Dermis microvascular lymphatic vessel endothelial cell (primary cell): ENCODE measurements around the gene KATNAL1. TPM values are rescaled to one million over a fixed set of nuclear protein-coding genes. Genes with fewer than 3 reads are reported as not detected.

Source experiments
- DNase-seq, 2 donors: peaks; one replicate each; pipeline versions ENCODE4 v3.0.0 to v3.0.0-alpha.2; 2010; ENCODE audit warnings: low read depth in 2 of 2
- total RNA-seq: library from RNA; depleted of rRNA; stranded (reverse); fragments of >200 nt; gene quantifications from 2 replicates; pipeline ENCODE4 v1.2.1, GENCODE V29; 2014

Gene KATNAL1
- total RNA-seq, 1 donor from 2014 or later, result 9.1 TPM

DNA sequence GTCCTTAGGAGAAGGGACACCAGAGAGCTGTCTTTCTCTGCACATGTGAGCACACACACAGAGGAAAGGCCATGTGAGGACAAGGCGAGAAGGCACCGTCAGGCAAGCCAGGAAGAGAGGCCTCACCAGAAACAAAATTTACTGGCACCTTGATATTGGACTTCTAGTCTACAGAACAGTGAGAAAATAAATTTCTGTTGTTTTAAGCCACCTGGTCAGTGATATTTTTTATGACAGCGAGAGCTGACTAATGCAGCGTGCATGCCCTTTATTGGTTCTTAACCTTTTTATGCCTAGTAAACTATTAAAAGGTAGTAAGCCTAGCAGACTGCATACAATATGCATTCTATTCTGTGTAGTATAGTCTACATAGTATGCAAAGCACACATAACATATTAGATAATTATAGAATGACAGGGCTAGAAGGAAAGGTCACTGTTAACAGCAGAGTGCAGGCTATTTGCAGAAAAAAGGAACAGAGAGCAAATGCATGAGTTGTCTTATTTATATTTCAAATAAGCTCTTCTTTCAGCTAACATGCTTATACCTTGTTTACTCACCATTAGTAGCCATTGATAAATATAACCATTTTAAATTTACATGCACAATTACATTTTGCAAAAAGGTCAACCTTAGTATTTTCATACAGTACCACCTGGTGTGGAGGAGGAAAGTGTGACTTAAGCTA is 25.2 kb upstream of the KATNAL1 start:
- DNase-seq, result no peak

DNA sequence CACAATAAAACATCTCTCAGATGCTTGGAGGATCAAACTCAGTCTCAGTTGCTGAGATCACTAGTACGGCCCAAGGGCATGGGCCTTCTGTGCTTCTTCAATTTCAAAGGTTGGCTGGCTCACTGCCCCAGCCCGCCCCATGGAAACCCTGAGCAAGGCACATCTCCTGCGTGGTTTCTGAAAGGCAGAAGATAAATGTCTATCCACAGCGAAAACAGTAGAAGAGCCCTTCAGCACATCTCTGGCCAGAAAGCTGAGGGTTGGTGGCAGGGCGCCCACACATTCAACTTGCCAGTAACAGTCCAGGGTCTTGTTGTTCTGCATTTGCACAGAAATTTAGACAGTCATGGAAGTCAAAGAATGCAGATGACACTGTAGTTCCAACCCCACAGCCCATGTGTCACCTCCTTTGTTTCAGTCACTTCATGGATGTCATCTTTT is 24.0 kb upstream of the KATNAL1 start:
- no peak for DNase-seq

DNA sequence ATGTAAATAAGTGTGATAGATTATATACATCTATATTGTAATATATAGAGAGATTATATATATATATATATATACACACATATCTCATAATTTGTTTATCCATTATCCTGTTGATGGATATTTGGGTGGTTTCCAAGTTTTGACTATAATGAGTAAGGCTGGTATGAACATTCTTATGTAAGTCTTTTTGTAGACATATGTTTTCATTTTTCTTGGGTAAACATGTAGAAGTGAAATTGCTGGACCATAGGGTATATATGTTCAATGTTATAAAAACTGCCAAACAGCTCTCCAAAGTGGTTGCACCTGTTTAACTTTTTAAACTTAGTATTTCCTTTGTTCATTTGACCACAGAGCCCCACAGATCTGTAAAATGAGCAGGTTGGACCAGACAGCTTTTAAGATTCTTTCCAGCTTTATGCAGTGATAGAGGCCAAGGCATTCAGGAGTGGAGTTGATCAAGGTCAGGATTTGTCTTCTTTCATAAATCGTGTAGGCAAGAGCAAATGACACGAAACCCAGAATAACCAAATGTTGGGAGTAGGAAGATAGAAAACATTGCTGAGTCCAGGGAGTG is 21.7 kb upstream of the KATNAL1 start:
- DNase-seq, result no peak

DNA sequence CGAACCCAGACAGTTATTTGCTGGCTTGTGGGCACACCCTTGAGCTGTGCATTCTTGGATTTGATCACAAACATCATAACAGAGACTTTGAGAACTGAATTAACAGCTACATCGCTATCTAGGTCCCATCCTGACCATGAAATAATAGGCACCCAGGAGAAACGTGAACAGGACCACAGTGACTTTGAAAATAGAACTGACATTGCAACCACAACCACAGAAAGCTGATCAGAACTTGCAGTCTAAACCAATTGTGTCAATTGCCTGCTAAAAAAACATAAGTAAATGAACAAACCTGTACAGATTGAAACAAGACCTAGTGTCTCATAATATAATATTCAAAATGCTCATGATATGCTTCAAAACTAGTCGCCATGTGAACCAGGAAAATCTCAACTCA is 18.3 kb upstream of the KATNAL1 start:
- DNase-seq, result no peak

DNA sequence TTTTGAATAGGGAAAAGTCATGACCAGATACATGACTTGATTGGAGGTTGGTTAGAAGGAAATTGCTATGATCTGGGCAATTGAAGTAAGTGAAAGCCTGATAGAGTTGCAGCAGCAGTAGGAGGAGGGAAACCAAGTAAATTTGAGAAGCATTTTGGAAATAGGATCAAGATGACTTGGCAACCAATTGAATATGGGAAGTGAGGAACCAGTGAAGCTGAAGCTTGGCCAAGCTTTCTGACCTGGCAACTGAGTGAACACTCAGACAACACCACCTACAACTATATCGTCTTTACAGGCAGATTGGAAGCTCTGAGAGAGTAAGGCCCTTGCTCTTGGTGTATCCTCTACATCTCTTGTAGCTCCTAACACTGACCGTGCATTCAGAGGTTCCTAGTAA is 16.2 kb upstream of the KATNAL1 start:
- no peak for DNase-seq

DNA sequence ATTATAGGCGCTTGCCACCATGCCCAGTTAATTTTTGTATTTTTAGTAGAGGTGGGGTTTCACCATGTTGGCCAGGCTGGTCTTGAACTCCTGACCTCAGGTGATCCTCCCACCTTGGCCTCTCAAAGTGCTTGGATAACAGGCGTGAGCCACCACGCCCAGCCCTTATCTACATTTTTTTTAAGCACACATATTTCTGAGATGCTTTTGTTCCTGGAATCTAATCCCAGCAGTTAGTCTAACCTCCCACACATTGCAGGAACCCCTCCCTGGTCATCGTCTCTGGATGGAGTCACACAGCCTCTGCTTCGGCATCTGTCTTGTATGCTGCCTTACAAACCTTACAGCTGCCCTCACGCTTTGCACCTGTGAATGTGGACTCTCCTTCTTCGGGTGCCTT is 15.1 kb upstream of the KATNAL1 start:
- no peak for DNase-seq

DNA sequence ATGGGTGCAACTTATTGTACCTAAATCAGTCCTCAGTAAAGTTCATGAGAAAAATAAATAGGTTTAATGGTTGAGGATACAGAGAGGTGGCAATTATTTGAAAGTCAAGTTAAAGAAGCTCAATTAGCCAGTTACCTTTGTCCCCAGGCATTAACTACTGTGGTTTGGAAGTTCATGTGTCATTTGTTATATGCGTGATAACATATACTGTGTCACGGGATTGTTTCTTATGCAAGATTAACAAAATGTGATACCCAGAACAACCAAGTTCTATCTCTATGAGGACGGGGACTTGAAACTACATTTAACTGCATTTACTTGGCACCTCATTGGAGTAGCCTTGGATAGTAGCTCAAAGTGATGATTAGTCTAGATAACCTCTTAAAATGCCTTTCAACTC is 13.9 kb upstream of the KATNAL1 start:
- DNase-seq, result no peak

DNA sequence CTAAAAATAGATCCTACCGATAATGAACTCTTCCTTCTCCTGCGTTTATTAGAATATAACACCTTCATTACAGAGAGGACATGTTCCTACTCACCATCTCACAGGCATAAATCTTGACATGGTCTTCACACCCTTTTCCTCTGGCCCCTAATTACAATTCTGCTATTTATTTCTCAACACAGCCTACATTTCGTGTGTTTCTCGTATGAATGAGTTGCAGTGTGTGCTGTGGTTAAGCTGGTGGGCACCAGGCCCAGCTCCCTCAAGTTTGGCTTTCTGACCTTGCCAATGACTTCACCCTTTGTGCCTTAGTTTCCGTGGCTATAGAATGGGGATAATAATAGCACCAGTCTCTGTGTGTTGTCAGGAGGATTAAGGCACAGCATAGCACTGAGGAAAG is 12.3 kb upstream of the KATNAL1 start:
- DNase-seq, result no peak

DNA sequence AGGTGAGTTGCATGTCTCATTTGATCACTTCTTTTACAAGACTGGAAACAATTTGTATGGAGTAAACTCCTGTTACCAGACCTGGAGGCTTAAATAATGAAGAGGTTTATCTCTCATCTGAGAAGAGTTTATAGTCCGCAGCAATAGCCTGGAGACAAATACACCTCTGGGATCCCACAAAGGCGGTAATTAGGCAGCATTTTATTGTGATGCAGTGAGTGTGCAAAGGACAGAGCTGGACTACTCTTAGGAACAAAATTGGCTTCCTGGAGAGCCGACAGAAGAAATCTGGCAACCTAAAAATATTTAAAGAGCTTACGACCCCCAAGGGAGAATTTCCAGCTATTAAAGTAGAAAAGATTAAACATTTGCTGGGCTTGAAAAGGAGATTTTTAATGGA is 11.8 kb upstream of the KATNAL1 start:
- no peak for DNase-seq

DNA sequence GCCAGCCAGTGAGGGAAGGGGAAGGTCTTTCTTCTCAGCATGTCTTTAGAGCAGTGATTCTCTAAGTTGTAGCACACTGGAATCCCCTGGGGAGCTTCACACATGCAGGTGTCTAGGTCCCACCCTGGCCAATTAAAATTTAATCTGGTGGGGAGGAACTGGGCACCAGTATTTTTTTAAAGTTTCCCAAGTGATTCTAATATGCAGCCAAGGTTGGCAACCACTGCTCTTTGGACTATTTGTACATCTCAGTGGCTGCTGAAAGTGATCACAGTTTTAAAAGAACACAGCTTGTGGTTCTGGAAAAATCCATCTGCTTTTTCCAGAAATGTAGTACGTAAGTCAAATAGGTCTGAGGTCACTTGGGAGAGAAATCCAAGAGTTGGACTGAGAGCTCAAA is 10.7 kb upstream of the KATNAL1 start:
- no peak for DNase-seq

DNA sequence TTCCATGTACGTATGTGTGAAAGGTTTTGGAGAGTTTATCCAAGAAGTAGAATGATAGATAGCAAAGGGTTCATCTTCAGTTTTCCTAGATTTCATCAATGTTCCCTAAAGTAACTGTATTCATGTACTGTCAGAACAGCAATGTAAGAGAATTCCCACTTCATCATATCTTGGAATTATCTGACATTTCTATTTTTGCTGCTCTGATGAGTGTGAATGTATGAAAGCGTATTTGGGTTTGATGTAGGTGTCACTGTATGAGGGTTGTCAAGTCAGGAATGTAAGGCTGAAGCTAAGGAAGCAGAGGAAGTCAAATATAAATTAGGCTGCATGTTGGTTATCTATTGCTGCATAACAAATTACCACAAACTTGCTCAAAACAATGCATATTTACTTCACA is 7.2 kb upstream of the KATNAL1 start:
- no peak for DNase-seq

DNA sequence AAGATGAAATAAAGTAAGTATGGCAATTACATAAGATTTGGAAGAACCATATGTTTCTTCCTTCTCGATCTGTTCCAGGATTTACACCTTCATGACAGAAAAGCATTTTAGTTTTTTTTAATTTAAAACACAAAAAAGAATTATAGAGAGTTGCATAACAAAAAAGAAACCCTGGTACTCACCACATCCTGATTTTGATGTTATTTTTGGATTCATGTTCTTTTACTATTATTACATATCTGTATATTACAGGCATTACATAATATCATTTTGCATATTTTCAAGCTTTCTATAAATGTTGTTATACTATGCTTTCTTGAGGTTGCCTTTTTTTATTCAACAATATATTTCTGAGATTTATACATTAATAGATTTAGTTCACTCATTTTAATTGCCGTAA is 6.7 kb upstream of the KATNAL1 start:
- no peak for DNase-seq

DNA sequence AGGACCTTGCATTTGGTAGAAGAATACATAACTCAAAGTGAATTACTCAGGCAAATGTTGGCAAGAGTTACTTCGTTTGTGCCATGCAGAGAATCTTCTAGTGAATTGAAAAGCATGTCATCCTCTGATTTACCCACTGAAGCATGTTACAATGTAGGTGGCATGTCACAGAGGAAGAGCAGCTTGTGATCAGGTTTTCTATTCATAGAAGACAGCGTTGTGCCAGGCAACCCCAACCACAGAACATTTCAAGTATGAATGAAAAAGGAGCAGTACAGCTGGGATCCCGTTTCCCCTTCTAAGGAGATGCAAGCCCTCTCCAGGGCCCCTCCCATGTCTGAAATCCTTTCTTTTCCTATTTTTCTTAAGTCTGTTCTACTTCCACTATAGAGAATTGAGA is 6.0 kb upstream of the KATNAL1 start:
- DNase-seq, result no peak

DNA sequence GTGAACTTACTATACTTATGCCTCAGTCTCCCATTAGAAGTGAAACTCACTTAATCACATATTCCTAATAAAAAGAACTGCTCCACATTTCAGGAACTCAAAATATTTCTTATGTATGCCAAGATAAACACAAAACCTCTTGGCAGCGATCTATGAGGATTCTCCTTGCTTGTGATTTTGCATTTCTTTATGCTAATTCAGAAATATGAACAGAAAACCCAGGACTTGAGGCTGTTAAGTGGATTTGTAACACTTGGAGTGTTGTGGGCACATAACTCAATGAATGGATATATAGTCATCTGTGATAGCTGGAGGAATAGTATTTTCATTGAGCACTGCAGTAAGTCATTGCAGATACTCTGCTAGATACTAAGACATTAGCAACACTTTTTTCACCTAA is 5.6 kb upstream of the KATNAL1 start:
- peak in 1 of 2 donors; percentile 60 for DNase-seq

DNA sequence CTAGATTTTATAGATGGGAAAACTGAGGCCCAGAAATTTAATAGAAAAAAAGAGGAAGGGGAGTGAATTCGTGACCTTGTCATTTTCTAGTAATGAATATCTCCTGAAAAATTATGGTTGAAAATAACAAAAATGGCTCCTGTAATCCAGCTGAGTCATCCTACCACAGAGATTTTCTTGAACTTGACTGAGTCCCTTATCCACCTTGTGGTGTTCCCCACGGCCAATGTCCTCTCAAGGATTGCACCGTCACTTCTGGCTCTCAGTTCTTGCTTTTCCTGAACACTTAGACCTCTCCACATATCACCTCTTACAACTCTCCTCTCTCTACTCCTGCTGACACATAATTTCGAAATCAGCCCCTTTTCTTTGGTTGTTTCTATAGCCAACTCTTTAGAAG is 1.2 kb upstream of the KATNAL1 start:
- DNase-seq, result no peak

DNA sequence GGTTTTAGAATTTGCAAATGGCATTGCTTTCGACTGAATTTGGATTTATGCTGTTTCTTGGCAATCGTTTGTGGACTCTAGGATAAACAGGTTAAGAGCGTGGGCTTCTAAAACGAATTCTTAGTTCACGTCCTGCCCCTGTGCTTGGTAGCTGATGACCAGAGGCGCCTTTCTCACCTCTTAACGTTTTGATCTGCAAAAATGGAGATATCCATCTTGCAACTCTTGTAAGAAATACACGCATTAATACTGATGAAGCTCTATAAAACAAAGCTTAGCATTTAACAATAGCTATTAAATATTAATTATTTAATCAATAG is 580 bp upstream of the KATNAL1 start:
- DNase-seq, result no peak

DNA sequence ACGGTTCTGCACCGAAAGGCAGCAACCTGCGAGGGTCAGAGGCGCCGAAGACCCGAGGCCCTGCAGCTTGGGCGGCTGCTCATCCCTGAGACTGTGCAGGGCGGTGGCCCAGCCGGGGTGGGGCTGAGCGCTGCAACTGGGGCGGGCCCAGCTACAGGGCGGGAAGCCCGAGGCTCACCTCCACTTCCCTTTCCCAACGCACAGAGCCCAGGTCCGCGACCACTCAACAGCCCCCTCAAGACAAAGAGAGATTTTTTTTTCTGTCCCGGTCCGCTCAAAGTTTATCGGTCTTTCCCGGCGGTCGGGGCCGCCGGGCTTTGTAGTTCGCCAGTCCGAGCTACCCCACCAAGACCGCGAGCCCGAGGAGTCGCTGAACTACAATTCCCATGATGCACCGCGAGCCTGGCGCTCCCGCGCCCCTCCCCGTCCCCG is 573 bp downstream of the KATNAL1 start:
- peak; percentile 83 to 92 for DNase-seq

DNA sequence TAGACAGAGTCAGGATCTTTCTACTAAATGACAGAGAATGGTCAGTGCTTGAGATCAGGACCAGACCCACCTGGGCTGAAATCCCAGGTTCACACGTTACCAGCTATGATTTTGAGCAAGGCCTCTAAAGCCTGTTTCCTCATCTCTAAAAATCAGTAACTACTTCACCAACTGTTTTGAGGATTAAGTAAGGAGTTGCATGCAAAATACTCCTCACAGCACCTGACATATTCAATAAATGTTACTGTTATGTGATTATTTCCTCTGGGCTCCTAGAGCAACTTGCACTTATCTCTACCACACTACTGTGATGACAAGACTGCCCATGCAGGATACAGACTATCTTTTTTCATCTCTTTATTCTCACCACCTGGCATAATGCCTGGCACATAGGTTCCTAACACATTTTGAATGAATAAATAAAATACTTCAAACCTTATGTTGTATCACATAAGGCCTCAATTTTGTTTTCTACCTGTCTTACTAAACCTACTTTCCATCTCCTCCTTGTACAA is 1.8 kb downstream of the KATNAL1 start:
- DNase-seq, result no peak

DNA sequence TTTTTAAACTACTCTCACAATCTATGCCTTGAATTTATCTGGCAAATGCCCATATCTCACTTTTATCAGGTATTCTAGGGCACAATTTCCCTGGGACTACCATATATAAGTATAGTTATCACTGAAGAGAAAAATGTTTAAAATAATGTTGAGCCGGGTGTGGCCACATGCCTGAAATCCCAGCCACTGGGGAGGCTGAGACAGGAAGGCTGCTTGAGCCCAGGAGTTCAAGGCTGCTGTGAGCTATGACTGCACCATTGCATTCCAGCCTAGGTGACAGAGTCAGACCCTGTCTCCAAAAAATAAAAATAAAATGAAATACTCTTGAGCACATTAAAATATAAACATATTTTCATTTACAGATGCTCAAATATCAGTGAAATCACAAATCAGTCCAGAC is 4.1 kb downstream of the KATNAL1 start:
- DNase-seq, result no peak

DNA sequence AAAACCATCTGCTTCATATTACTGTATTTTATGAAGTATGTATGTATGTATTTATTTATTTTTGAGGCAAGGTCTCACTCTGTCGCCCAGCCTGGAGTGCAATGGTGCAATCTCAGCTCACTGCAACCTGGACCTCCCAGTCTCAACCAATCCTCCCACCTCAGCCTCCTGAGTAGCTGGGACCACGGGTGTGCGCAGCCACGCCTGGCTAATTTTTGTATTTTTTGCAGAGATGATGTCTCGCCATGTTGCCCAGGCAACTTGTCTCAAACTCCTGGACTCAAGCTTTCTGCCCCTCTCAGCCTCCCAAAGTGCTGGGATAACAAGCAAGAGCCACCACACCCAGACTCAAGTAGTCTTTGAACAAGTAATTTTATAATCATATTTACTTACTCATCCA is 5.5 kb downstream of the KATNAL1 start:
- DNase-seq, result no peak

DNA sequence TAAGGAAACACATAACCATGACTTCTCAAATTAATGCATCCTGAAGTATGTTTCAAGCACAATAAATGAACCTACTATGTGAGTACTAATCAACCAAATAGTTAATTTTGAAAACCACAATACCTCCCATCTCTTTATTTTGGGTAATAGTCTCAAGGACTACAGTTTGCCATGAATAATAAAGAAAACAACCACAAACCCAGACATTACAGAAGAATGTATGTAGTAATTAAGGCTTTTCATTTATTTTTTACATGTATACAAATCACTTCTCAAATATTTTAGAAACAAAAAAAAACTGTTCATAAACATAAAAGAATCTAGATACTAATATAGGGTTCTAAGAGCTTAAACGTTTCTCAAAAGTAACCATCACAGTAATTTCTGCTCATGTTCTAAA is 6.8 kb downstream of the KATNAL1 start:
- no peak for DNase-seq

DNA sequence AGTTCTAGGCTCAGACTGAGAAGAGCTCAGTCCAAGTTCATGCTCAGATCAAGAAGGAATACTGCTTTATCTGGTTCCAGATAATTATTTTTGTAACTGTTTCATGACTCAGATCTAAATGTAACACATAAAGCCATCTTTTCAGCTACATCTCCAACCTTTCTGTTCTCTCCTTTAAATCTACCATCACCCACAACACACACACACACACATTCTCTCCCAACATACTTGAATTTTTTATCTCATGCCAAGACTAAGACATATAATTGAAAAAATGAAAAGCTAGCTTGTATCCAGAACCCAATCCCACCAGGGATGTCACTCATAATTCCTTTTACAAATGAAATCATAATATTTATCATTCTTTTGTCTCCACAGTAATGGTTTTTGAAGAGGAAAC is 7.6 kb downstream of the KATNAL1 start:
- DNase-seq, result no peak

DNA sequence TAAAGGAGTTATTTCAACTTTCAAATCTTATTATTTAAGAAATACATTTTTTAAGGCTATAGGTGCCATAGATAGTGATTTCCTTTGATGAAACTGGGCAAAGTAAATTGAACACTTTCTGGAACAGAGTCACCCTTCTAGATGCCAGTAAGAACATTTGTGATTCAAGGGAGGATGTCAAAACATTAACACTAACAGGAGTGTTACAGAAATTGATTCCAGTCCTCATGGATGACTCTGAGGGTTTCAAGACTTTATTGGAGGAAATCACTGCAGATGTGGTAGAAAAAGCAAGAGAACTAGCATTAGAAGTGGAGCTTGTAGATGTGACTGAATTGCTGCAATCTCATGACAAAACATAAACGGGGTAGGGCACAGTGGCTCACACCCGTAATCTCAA is 12.2 kb downstream of the KATNAL1 start:
- no peak for DNase-seq

DNA sequence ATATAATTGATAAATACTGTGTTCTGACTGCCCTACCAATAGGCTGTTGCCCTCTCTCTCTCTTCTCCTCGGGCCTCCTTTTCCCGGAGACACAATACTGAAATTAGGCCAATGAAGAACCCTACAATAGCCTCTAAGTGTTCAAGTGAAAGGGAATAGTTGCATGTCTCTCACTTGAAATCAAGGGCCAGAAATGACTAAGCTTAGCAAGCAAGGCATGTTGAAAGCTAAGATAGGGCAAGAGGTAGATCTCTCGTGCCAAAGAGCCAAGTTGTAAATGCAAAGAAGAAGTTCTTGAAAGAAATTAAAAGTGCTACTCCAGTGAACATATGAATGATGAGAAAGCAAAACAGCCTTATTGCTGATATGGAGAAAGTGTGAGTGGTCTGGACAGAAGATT is 13.3 kb downstream of the KATNAL1 start:
- DNase-seq, result no peak
